Ecto neural progenitor cell (in vitro differentiated cells): ENCODE data around the gene PDCD4.
"Not testable (repeated sequence)": the region's sequence is repeated elsewhere in the genome, so short reads cannot be mapped to it uniquely, and the experiment has no call there.

Experiments
- DNase-seq: peaks from one replicate; pipeline ENCODE4 v3.0.0-alpha.2; 2018; ENCODE audit warnings: low spot score

The PDCD4 gene

GRCh38 chr10:110861930-110862649 is 9.6 kb upstream of the PDCD4 start:
- DNase-seq, result no peak

GRCh38 chr10:110862961-110863360 is 8.8 kb upstream of the PDCD4 start:
- DNase-seq, result no peak

- DNase-seq, result no peak
Measured at GRCh38 chr10:110863361-110863760, 8.4 kb upstream of the PDCD4 start.

DNA sequence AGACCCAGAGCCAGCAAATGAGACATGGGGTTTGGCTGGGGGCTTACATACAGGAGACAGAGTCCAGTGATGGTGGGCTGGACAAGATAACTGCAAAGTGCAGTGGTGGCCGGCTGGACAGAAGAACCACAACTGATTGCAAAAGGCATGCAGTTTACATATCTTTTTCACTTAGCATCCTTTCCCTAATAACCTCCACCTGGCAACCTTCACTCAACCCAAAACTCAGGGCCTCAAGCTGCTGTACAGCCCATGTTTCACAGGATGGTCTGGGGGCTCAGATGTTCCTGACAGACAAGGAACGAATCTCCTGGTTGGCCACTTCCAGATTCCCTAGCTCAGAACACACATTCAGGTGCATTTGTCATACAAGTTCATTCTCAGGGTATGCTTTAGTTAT is 7.8 kb upstream of the PDCD4 start:
- no peak for DNase-seq

DNA sequence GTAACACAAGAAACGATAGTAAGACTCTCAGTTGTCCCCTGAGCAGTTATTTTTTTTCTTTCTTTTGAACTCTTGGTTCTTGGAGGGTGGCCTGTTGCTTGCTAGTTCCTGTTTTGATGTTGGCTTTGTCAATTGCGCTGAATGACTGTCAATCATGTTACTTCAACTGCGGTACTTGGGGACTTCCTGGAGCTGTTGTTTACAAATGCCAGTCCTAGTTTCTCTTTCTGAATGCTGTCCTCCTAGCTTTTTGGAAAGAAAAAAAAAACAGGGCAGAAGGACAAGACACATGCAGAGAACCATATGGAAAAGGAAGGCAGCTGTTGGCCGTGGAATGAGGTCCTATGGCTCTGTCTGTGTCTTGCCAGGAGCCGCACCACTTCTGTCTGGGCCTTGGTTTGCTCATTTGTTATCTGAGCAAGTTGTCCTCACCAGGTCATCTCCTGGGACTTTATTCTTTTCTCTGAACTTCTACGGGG is 7.0 kb upstream of the PDCD4 start:
- no peak for DNase-seq

- DNase-seq, result no peak
Measured at GRCh38 chr10:110865186-110865808, 6.4 kb upstream of the PDCD4 start.

DNA sequence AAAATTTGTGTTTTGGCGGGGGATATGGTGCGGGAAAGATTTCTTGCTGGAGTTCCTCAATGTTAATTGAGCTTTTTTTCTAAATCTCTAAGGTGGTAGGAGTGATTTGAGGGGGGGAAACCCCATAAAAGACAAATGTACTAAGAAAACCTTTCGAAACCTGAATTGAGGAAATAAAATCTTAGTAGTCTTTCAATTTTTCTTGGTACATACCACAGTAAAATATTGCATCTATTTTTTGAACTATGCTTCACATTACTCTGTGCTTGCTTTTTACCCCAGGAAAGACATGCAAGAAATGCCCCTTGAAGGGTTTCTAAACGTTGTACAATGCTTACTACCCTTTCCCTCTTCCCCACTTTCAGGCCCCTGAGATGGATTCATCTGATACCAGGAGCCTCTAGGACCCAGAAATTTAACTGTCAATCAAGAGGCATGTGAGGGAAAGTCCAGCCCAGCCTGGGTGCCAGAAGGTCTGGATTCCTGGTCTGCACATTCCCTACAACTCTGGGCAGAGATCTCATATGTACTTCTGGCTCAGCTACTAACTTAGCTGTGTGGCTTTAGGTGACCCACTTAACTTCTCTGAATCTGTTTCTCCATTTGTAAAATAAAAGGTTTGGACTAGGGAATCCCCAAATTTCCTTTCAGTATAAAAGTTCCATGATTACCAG is 5.8 kb upstream of the PDCD4 start:
- no peak for DNase-seq

GRCh38 chr10:110867011-110867806 is 4.5 kb upstream of the PDCD4 start:
- DNase-seq, result not testable (repeated sequence)

GRCh38 chr10:110867807-110868465 is 3.8 kb upstream of the PDCD4 start:
- no peak for DNase-seq

DNA sequence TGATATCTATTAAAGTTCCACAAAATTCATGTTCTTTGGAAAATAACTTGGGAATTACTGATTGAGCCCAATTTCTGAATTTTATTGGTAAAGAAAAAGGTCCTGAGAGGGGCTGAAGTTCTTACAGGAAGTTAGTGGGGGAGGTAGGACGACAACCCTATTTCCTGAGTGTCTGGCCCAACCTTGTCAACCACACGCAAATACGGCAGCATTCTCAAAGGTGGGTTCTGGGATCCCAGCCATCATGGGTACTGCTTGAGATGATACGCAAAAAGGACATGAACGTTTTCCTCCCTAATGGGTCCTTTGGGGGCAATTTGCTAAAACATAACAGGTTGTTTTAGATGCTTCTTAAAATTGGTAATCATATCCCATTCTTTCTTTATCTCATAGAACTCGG is 2.7 kb upstream of the PDCD4 start:
- no peak for DNase-seq

DNA sequence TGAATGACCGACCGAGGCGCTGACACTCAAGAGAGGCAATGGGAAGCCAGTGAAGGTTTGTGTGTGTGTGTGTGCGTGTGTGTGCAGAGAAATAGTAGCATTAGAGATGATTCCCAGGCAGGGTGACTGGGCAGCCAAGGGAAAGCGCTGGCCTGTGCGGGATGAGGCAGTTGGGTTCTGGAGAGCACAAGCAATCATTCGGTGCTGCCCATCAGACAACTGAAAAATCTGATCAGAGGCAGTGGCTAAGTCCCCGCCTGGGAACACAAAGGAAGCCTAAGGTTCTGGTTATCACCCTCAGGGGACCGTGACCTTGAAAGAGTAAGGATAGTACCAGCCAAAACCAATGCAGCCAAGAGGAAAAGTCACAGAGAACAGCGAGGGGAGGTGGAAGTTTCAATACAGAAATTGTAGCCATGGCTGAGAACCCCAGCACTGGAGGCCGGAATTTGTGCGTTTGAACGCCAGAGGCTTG is 868 bp upstream of the PDCD4 start:
- no peak for DNase-seq

- peak; percentile 91 for DNase-seq
Measured at GRCh38 chr10:110872145-110872983, 636 bp downstream of the PDCD4 start.

DNA sequence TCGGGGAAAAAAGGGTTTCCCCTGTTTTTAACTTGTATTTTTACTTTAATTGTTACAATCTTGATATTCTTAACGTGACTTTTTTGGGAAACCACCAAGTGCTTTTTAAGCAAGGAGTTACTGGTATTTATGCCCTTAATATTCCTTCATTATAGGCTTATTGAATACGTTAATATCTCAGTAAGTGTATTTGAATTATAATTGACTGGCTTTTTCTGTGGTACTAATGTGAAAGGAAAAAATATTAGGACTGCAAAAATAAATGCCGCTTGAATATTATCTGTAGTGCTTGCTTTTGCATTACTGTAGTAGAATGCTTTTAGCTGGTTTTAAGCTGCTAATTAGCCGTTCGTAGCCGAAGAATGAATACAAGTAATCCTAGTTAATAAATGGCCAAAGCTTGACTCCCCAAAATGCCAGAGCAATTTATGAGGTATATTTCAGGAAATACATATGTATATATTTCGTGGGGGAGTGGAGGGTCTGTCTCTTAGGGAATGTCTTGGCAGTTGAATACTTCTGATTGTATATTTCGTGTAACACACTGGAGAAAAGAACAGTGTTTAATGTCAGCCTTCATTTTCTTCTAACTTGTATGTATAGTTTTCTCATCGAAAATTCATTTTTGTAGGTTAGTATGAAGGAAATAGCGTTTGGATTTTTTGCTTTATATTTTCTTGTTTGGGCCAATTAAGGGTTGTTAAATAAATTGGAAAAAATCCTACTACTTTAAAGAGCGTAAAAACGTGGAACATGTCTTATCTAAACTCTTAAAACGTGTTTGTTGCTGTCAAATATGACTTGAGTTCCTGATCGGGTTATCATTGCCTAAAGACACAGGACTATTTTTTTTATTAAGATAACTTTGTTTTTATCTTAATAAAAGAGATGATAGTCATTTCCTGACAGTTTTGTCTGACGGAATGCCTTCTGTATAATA is 1.5 kb downstream of the PDCD4 start:
- no peak for DNase-seq

DNA sequence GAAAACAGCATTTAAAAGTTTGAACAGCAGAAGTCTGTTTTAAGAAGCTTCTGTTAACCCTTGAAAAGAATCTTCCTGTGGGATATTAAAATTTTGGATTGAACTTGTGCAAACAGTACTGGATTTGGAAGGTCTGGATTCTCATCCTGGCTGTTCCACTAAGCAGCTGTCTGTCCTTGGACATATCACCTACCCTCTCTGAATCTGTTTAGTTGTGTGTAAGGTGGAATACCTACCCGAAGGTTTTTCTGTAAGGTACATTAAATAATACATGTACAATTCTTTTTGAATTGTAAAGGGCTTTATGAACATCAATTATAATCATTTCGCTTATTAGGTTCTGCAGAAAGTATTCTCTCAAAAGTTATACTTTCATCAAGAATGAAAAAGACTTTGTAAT is 2.2 kb downstream of the PDCD4 start:
- no peak for DNase-seq

DNA sequence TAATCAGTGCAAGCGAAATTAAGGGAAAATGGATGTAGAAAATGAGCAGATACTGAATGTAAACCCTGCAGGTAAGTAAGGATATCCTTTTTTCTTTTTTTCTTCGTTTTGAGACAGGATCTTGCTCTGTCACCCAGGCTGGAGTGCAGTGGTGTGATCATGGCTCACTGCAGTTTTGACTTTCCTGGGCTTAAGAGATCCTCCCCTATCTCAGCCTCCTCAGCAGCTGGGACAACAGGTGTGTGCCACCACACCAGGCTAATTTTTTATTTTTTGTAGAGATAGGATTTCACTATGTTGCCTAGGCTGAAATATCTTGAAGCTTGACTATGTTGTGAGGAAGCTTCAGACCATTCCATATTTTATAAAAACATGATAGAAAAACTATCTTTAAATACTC is 4.3 kb downstream of the PDCD4 start:
- no peak for DNase-seq

GRCh38 chr10:110876788-110877187 is 5.1 kb downstream of the PDCD4 start:
- DNase-seq, result no peak

DNA sequence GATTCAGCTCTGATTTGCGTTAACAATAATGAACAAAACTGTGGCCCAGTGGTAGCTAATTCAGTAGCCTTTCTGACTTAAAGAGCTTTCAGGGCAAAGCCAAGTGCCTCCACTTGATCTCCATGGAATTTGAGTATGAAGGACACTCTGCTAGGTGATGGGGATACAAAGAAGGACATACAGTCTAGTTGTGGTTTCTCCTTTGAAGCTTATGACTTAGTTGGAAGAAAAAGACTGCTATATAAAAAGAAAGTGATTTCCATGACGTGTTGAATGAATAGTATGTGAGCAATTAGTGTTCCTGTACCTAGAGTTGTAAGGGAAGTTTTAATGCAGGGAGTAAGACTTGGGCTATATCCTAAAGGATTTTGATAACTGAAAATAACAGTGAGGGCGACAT is 8.3 kb downstream of the PDCD4 start:
- DNase-seq, result no peak

- DNase-seq, result no peak
Measured at GRCh38 chr10:110881247-110881646, 9.5 kb downstream of the PDCD4 start.

DNA sequence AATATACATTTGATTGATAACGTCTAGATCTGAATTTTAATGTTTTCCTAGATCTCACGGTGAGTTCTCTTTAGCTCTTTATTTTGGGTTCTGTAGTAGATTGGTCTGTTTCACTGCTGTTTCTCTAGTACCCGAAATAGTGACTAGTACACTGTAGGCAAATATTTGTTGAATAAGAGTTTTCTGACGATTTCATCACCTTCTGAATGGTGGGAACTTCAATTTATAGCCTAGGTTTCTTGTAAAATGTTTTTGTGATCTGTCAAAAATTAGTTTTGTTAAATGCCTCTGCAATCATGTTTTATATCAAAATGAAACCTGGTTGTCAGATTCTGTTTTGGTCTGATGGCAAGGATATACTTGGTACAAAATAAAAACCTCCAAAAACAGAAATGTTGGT is 10.2 kb downstream of the PDCD4 start:
- DNase-seq, result no peak

GRCh38 chr10:110883924-110884323 is 12.2 kb downstream of the PDCD4 start:
- DNase-seq, result no peak
